ENCODE data around the gene HOXD12. TPM values are rescaled to one million over a fixed set of nuclear protein-coding genes. Genes with fewer than 3 reads are reported as not detected.

Gene HOXD12
- total RNA-seq, 1 donor from 2014 or later, result not detected

DNA sequence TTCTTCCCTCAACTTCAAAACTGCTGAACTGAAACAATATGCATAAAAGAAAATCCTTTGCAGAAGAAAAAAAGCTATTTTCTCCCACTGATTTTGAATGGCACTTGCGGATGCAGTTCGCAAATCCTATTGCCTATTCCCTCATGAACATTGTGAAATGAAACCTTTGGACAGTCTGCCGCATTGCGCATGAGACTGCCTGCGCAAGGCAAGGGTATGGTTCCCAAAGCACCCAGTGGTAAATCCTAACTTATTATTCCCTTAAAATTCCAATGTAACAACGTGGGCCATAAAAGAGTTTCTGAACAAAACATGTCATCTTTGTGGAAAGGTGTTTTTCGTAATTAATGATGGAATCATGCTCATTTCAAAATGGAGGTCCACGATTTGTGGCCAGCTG, 38.3 kb downstream of the HOXD12 start:
- DNase-seq (ENCODE audit: low read depth), result no peak

DNA sequence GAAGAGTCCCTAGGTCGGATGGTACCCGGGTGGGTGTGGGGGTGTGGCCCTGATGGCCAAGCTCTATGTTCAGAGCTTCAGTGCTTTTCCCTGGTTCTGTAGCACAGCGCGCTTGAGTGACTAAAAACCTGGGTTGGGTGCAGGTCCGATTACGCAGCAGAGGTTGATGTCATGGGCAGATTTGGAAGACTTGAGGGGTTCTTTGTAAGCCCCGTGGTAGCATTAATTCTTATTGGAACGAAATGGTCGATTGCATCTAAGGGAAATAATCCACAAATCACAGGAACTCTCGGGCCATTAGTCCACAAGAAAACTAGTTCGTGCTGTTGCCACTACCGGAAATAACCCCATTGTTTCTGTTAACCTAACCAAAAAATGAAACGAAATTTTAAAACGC, 38.9 kb downstream of the HOXD12 start:
- peak overlapping the region; percentile 94 for H3K4me3 ChIP-seq (ENCODE audit: low read depth, low read length)
- no peak for DNase-seq (ENCODE audit: low read depth)
- TF ChIP-seq, protein P1, sequence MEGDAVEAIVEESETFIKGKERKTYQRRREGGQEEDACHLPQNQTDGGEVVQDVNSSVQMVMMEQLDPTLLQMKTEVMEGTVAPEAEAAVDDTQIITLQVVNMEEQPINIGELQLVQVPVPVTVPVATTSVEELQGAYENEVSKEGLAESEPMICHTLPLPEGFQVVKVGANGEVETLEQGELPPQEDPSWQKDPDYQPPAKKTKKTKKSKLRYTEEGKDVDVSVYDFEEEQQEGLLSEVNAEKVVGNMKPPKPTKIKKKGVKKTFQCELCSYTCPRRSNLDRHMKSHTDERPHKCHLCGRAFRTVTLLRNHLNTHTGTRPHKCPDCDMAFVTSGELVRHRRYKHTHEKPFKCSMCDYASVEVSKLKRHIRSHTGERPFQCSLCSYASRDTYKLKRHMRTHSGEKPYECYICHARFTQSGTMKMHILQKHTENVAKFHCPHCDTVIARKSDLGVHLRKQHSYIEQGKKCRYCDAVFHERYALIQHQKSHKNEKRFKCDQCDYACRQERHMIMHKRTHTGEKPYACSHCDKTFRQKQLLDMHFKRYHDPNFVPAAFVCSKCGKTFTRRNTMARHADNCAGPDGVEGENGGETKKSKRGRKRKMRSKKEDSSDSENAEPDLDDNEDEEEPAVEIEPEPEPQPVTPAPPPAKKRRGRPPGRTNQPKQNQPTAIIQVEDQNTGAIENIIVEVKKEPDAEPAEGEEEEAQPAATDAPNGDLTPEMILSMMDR (conservative IDR thresholded peaks at IDR 0.05; ENCODE audit: low read depth, low read length), result no peak

More for the DNA sequence above, 38.3 kb downstream of the HOXD12 start:
- TF ChIP-seq, protein P1 (conservative IDR thresholded peaks at IDR 0.05; ENCODE audit: low read depth, low read length), result no peak
- peak overlapping the region; percentile 94 for H3K4me3 ChIP-seq (ENCODE audit: low read depth, low read length)

DNA sequence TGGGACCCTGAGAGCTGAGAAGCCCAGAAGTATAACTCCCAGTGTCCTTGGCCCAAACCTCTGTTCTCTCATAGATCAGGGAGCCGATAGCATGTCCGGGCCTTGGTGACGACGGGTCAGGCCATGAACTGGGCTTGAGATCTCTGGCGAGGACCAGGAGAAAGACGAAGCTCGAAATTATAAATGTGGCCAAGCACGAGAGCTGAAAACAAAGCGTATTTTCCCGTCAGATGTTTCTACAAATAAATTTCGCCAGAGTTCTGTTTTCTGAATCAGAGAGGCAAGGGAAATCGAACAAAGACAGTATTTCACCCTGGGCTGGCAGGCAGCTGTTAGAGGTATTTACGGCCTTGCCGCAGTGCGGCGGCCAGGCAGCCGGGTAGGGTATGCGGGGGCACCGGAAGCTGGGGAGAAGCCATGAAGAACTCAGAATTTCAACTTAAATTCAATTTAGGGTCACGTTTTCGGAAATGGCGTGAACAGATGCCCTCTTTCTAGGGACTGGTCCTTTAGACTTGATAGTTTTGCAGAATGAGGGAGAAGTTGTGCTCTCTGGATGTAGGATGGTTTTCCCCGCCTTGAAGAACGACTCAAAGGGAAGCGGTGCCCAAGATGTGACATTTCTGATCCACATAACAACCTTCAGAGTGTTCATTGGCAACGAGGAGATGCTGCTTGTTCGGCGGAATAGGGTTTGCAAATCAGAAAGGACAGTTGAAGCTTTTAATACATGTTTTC, 39.5 kb downstream of the HOXD12 start:
- DNase-seq (ENCODE audit: low read depth), result no peak
- TF ChIP-seq, protein P1 (conservative IDR thresholded peaks at IDR 0.05; ENCODE audit: low read depth, low read length), result no peak
- peak overlapping the region; percentile 94 for H3K4me3 ChIP-seq (ENCODE audit: low read depth, low read length)

DNA sequence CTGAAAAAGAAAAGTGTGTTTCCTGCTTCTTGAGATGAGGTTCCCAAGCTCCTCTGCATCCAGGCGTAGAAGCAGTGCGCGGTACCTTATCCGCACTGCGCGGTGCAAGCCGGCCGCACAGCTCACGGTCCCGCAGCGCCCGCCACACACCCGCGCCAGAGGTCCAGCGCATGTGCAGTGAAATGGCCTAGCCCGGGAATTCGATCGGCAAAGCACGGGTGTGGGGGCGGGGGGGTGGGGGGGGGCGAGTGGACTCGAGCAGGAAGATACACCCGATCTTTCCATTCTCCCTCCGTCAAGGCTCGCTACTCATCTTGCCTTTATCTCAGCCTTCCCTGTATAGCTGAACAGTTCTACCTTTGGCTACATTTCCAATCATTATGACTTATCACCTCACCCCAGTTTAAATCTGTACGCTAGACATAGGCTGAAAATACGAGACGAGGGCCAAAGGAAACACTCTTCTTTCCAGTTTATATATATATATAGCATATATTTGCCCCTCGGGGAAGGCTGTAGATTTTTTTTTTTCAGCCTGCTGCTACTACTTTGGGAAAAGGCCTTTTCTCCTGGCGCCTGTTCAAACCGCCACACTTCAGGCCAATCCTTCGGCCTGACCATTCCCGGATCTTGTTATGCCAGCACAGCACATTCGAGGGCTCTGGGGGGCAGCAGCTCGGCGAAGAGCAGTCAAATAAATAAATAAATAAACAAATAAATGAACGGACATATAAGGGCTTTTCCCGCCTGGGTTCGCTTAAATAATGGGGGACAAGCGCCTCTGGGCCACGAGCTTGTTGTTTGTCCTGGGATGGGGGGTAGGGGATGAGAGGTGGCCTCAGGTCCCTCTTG, 40.3 kb downstream of the HOXD12 start:
- TF ChIP-seq, protein P1 (conservative IDR thresholded peaks at IDR 0.05; ENCODE audit: low read depth, low read length), result no peak
- DNase-seq (ENCODE audit: low read depth), result no peak
- H3K4me3 ChIP-seq (ENCODE audit: low read depth, low read length), result peak overlapping the region; percentile 94

DNA sequence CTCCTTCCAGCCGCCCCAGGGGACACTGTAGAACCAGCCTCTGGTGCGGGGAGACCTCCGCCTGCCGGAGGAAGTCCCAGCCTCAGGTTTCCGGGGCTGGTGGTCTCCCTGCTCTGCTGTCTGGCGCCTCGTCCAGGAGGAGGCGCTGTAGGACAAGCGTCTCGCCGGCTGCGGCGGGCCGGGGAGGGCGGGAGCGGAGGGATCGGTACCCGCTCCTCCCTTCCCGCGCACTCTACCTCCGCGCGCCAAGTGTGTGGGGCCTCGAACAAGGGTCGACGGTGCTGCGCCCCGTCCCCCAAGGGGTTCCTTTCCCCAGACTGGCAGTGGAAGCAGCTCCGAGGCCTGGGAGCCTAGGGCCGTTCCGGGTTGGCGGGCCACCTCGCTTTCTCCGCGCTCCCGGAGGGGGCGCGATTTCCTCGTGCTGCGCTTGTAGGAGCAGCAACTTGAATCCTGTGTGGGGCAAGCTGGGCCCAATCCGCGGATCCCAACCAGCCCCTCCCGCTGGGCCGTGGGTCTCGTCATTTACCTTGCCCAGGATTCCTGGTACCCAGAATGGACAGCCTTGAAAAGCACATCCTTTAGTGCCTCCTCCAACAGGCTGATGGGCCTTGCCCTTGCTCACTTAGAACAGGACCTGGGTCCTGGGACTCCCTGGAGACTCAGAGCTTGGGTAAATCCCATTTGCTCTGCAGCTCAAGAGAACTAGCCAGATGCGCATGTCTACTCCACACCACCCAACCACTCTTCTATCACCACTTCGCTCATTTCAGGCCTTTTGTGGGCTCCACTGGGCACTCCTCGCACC, 41.1 kb downstream of the HOXD12 start:
- DNase-seq (ENCODE audit: low read depth), result no peak
- TF ChIP-seq, protein P1 (conservative IDR thresholded peaks at IDR 0.05; ENCODE audit: low read depth, low read length), result peak; percentile 70
- H3K4me3 ChIP-seq (ENCODE audit: low read depth, low read length), result peak overlapping the region; percentile 94

DNA sequence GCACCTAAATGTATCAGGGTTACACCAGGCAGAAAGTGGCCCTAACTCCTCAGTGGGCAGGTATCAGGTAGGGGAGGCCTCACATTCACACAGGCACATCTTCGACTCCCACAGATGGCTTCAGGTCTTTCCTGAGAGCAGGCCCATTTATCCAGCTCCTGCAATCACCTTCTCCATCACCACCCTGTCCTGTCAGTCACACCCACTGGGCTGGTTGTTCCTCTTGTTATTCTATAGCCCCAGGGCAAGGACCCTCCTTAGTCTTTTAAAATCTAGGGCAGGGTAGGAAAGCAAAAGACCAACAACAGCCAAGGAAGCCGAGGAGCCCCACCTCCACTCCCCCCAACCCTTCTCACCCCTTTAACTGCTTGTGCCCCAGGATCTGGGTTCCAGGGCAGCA, 42.7 kb downstream of the HOXD12 start:
- no peak overlapping the region for H3K4me3 ChIP-seq (ENCODE audit: low read depth, low read length)
- TF ChIP-seq, protein P1 (conservative IDR thresholded peaks at IDR 0.05; ENCODE audit: low read depth, low read length), result no peak
- no peak for DNase-seq (ENCODE audit: low read depth)
